Measurements from ENCODE around the gene SPSB2.

The SPSB2 gene

GRCh38 chr12:6829536-6830220, 43.4 kb downstream of the SPSB2 start:
- peak; percentile 55 for DNase-seq

- DNase-seq, result peak; percentile 55
Measured at GRCh38 chr12:6828781-6829535, 44.1 kb downstream of the SPSB2 start.

GRCh38 chr12:6827982-6828780, 44.9 kb downstream of the SPSB2 start, which contains the start of gene P3H3:
P3H3 (plus strand) TSS chr12:6828407; CDS start chr12:6828441, 34 bp downstream.
- no peak for DNase-seq

GRCh38 chr12:6827437-6827911, 45.6 kb downstream of the SPSB2 start:
- DNase-seq, result peak; percentile 71

GRCh38 chr12:6826734-6827436, 46.2 kb downstream of the SPSB2 start:
- DNase-seq, result no peak

- no peak for DNase-seq
Measured at GRCh38 chr12:6826125-6826733, 46.9 kb downstream of the SPSB2 start.

GRCh38 chr12:6825398-6826124, 47.5 kb downstream of the SPSB2 start:
- DNase-seq, result peak; percentile 52

GRCh38 chr12:6824901-6825381, 48.2 kb downstream of the SPSB2 start:
- no peak for DNase-seq

- DNase-seq, result no peak
Measured at GRCh38 chr12:6824085-6824775, 48.9 kb downstream of the SPSB2 start.

- DNase-seq, result no peak
Measured at GRCh38 chr12:6823182-6824084, 49.7 kb downstream of the SPSB2 start.

- no peak for DNase-seq
Measured at GRCh38 chr12:6822426-6823135, 50.5 kb downstream of the SPSB2 start.

GRCh38 chr12:6821591-6822425, 51.3 kb downstream of the SPSB2 start, which contains the start of gene GPR162:
GPR162 (plus strand) TSS chr12:6821821; CDS start chr12:6823899, 2,078 bp downstream.
- peak; percentile 47 for DNase-seq
